Loucy (cell line): Measurements from ENCODE around the gene FBLN7.

Experiments
- EZH2phosphoT487 ChIP-seq: fragments of 200-600 bp; IDR thresholded peaks from 2 replicates; pipeline ENCODE4 v1.6.1; 2018; ENCODE audit warnings: antibody characterized with exemption, mild to moderate bottlenecking, moderate library complexity, borderline replicate concordance
- TF ChIP-seq, protein P1 (sequence below): fragments of 200-600 bp; sonication (generic); conservative IDR thresholded peaks from 2 replicates; pipeline ENCODE4 v1.5.1; 2014; ENCODE audit warnings: mild to moderate bottlenecking, antibody characterized with exemption, low read length

GRCh38 chr2:112161431-112162145 lies 23.4 kb downstream of the FBLN7 start:
- TF ChIP-seq, protein P1, sequence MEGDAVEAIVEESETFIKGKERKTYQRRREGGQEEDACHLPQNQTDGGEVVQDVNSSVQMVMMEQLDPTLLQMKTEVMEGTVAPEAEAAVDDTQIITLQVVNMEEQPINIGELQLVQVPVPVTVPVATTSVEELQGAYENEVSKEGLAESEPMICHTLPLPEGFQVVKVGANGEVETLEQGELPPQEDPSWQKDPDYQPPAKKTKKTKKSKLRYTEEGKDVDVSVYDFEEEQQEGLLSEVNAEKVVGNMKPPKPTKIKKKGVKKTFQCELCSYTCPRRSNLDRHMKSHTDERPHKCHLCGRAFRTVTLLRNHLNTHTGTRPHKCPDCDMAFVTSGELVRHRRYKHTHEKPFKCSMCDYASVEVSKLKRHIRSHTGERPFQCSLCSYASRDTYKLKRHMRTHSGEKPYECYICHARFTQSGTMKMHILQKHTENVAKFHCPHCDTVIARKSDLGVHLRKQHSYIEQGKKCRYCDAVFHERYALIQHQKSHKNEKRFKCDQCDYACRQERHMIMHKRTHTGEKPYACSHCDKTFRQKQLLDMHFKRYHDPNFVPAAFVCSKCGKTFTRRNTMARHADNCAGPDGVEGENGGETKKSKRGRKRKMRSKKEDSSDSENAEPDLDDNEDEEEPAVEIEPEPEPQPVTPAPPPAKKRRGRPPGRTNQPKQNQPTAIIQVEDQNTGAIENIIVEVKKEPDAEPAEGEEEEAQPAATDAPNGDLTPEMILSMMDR, result no peak
- no peak for TF ChIP-seq EZH2phosphoT487
